IPS-15b (cell line): ENCODE measurements around the gene KSR2.

Source experiments
- H3K27me3 ChIP-seq: one replicate; pipeline ENCODE4 v1.6.1; 2013; ENCODE audit warnings: low read length; ENCODE audit not compliant: control insufficient read depth, insufficient read depth
- H3K36me3 ChIP-seq: one replicate; pipeline ENCODE4 v1.6.1; 2013; ENCODE audit warnings: low read length; ENCODE audit not compliant: control insufficient read depth, insufficient read depth
- H3K4me1 ChIP-seq: one replicate; pipeline ENCODE4 v1.6.1; 2013; ENCODE audit warnings: mild to moderate bottlenecking, low read length; ENCODE audit not compliant: control insufficient read depth, insufficient read depth
- H3K4me3 ChIP-seq: one replicate; pipeline ENCODE4 v1.5.1; 2013; ENCODE audit warnings: low read depth, low read length
- H3K9ac ChIP-seq: one replicate; pipeline ENCODE4 v1.6.1; 2013; ENCODE audit warnings: low read depth, mild to moderate bottlenecking, low read length
- H3K9me3 ChIP-seq: one replicate; pipeline ENCODE4 v1.6.1; 2013; ENCODE audit warnings: mild to moderate bottlenecking, low read length; ENCODE audit not compliant: control insufficient read depth, insufficient read depth

The KSR2 gene

GRCh38 chr12:117491711-117492110, 477.1 kb downstream of the KSR2 start:
- H3K36me3 ChIP-seq = no peaks in the 10 kb centered on the region
- H3K9me3 ChIP-seq = no peaks in the 10 kb centered on the region
- no peaks in the 10 kb centered on the region for H3K4me1 ChIP-seq
- H3K4me3 ChIP-seq = no peak overlapping the region
- H3K27me3 ChIP-seq = no peaks in the 10 kb centered on the region
- H3K9ac ChIP-seq = no peak overlapping the region

- Histone ChIP-seq H3K36me3 (no peaks in the 10 kb centered on the region), H3K4me1 (no peaks in the 10 kb centered on the region), H3K4me3 (no peak overlapping the region), H3K27me3 (no peaks in the 10 kb centered on the region), H3K9me3 (no peaks in the 10 kb centered on the region), H3K9ac (no peak overlapping the region)
Observed at GRCh38 chr12:117490130-117490529, 478.7 kb downstream of the KSR2 start.

DNA sequence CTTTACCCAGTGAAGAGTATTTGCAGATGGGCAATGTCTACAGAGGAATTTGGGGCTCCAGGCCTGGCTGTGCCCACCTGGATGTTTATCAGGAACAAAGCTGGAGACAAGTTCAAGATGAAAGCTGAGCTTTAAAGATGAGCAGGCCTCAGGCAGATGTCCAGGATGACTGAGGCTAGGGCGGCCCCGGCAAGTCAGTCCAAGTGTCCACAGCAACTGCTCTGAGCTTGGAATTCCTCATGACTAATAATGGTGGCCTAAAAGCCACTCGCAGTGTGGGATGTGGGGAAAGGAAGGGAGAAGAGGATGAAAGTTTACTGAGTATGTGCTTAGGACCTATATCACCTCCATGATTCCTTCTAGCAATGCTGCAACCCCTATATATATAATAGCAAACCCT, 479.1 kb downstream of the KSR2 start:
- Histone ChIP-seq H3K4me3 (no peak overlapping the region), H3K4me1 (no peaks in the 10 kb centered on the region), H3K27me3 (no peaks in the 10 kb centered on the region), H3K36me3 (no peaks in the 10 kb centered on the region), H3K9ac (no peak overlapping the region), H3K9me3 (no peaks in the 10 kb centered on the region)

DNA sequence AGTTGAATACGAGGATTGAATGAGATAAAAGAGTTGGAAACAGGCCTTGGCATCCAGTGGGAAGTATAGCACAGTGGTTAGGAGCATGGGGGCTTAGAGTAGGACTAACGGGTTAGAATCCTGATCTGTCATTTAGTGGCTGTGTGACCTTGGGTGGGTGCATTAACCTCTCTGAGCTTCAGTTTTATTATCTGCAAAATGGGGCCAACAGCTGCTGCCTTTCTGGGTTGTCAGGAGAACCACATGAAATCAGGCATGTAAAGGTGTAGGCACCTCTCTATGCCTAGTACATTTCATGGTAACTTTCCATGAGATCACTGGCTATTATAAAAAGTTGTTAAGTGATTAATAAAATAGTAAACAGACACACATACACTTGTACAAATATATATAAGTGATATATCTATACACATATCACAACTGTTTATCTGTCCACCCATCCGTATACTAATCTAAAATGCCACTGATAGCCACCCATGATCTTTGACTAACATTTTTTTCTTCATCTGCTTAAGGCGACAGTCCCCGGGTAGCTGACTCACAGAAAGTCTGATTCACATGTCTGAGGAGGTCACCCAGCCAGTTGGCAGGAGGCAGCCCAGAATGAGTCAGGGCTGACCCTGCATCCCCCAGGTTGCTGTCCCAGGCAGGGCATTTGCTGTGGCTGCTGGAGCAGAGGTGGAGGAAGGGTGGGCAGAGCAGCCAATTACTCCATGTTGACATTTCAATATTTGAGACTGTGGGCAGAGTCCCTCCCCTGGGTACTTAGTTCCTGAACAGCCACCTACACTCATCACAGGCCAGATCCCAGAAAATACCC, 481.7 kb downstream of the KSR2 start:
- H3K9me3 ChIP-seq = no peaks in the 10 kb centered on the region
- H3K36me3 ChIP-seq = no peaks in the 10 kb centered on the region
- no peaks in the 10 kb centered on the region for H3K27me3 ChIP-seq
- H3K4me1 ChIP-seq = no peaks in the 10 kb centered on the region
- no peak overlapping the region for H3K4me3 ChIP-seq
- H3K9ac ChIP-seq = no peak overlapping the region

GRCh38 chr12:117485984-117486839, 482.6 kb downstream of the KSR2 start:
- no peak overlapping the region for H3K4me3 ChIP-seq
- no peaks in the 10 kb centered on the region for H3K4me1 ChIP-seq
- H3K9me3 ChIP-seq = no peaks in the 10 kb centered on the region

DNA sequence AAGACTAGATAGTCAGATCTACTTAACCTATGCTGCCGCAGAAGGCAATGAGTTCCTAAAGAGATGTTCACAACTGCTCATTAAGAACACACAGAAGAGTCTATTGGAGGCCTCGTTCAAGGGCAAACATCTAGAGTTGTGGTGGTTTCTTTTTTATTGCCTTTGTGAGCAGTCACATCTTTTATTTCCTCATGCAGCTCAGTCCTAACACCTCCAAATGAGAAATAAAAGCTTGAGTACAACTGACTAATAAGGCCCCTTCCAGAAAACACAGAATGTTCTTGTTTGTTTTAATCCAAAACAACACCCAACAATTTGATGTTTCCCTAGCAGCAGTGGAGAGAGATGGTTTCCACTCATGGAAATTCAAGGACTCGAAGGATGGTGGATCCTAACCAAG, 483.9 kb downstream of the KSR2 start:
- no peaks in the 10 kb centered on the region for H3K36me3 ChIP-seq
- no peaks in the 10 kb centered on the region for H3K4me1 ChIP-seq
- no peaks in the 10 kb centered on the region for H3K9me3 ChIP-seq
- no peak overlapping the region for H3K4me3 ChIP-seq
- H3K27me3 ChIP-seq = no peaks in the 10 kb centered on the region
- H3K9ac ChIP-seq = no peak overlapping the region

More at GRCh38 chr12:117485984-117486839, 482.6 kb downstream of the KSR2 start:
- no peaks in the 10 kb centered on the region for H3K27me3 ChIP-seq
- no peaks in the 10 kb centered on the region for H3K36me3 ChIP-seq
- H3K9ac ChIP-seq = no peak overlapping the region

DNA sequence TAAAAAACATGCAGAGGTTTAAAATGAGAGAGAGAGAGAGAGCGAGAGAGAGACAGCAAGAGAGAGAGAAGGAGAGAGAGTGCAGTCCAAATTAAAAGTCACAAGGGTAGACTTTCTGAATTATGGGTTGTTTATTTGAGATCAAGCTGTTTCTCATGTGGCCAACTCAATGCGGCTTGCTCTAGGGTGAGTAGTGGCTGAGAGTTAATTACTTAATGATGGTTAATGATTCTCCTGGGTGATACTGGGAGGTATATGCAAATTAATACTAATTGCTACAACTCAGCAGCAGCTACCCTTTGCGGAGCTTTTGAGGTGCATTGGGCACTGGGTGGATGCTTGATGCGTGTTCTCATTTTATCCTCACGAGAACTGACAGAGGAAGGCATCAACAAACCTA, 485.3 kb downstream of the KSR2 start:
- H3K36me3 ChIP-seq = no peaks in the 10 kb centered on the region
- H3K4me1 ChIP-seq = no peaks in the 10 kb centered on the region
- no peak overlapping the region for H3K4me3 ChIP-seq
- H3K9me3 ChIP-seq = no peaks in the 10 kb centered on the region
- no peak overlapping the region for H3K9ac ChIP-seq
- no peaks in the 10 kb centered on the region for H3K27me3 ChIP-seq

GRCh38 chr12:117481470-117481869, 487.3 kb downstream of the KSR2 start:
- Histone ChIP-seq H3K4me3 (no peak overlapping the region), H3K27me3 (no peaks in the 10 kb centered on the region), H3K4me1 (no peaks in the 10 kb centered on the region), H3K9ac (no peak overlapping the region), H3K36me3 (no peaks in the 10 kb centered on the region), H3K9me3 (no peaks in the 10 kb centered on the region)

GRCh38 chr12:117476341-117476740, 492.4 kb downstream of the KSR2 start:
- H3K36me3 ChIP-seq = no peaks in the 10 kb centered on the region
- H3K4me1 ChIP-seq = no peaks in the 10 kb centered on the region
- no peak overlapping the region for H3K9ac ChIP-seq
- H3K9me3 ChIP-seq = no peaks in the 10 kb centered on the region
- H3K4me3 ChIP-seq = no peak overlapping the region
- H3K27me3 ChIP-seq = no peaks in the 10 kb centered on the region

GRCh38 chr12:117473856-117474255, 494.9 kb downstream of the KSR2 start:
- H3K36me3 ChIP-seq = no peaks in the 10 kb centered on the region
- H3K4me1 ChIP-seq = no peaks in the 10 kb centered on the region
- H3K9me3 ChIP-seq = no peaks in the 10 kb centered on the region
- no peaks in the 10 kb centered on the region for H3K27me3 ChIP-seq
- H3K9ac ChIP-seq = no peak overlapping the region
- H3K4me3 ChIP-seq = no peak overlapping the region

DNA sequence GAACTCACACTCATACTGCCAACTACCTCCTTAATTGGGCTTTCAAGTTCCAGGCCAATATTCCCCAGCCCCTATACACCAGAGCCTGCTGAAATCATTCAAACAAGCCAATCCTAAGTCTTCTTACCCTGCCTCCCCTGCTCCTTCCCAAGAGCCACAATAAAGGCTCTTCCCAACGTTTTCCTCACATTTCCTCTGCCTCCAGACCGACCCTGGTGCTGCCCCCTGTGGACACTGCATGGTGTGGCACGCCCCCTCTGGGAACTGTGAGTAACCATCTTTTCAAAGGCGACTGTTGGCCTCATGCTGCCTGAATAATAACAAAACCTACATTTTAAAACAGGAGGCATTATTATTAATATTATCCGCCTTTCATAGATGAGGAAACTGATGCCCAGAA, 495.8 kb downstream of the KSR2 start:
- H3K36me3 ChIP-seq = no peaks in the 10 kb centered on the region
- H3K4me1 ChIP-seq = no peaks in the 10 kb centered on the region
- no peak overlapping the region for H3K9ac ChIP-seq
- H3K4me3 ChIP-seq = no peak overlapping the region
- no peaks in the 10 kb centered on the region for H3K27me3 ChIP-seq
- H3K9me3 ChIP-seq = no peaks in the 10 kb centered on the region

DNA sequence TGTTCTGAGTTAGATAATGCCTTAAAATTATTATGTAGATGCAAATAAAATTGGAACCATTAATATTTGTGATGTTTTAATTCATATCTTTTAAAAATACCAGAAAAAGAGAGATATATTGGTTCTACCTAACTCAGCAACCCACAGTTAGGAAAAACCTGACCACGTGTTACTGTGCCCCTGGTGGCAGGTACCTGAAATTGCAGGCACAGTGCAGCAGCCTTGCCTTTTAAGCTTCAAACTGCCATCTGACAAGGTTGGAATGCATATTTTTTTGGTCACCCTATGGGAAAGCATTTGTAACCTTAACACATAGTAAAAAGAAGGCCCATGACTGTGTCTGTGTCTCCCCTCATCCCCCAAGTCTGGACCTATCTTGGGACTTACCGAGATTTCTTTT, 498.0 kb downstream of the KSR2 start:
- Histone ChIP-seq H3K4me1 (no peaks in the 10 kb centered on the region), H3K9me3 (no peaks in the 10 kb centered on the region)

More for the DNA sequence above, 498.0 kb downstream of the KSR2 start:
- no peak overlapping the region for H3K9ac ChIP-seq
- no peaks in the 10 kb centered on the region for H3K27me3 ChIP-seq
- H3K36me3 ChIP-seq = no peaks in the 10 kb centered on the region
- H3K4me3 ChIP-seq = no peak overlapping the region
